Activated gamma-delta T cell treated with anti-CD3 and anti-CD28 coated beads, Interleukin-2, amount 50 U/mL, for 16 hours (primary cell): ENCODE data around the gene RPL22.

Experiments used
- DNase-seq: peaks from one replicate; pipeline ENCODE4 v3.0.0-alpha.2; 2020; ENCODE audit warnings: low read depth

The RPL22 gene

GRCh38 chr1:6172549-6172948 lies 26.8 kb downstream of the RPL22 start:
- DNase-seq = no peak

- no peak for DNase-seq
Observed at GRCh38 chr1:6171548-6172124, 27.8 kb downstream of the RPL22 start.

- no peak for DNase-seq
Observed at GRCh38 chr1:6170742-6171201, 28.6 kb downstream of the RPL22 start.

- DNase-seq = no peak
Observed at GRCh38 chr1:6170116-6170741, 29.2 kb downstream of the RPL22 start.

- DNase-seq = no peak
Observed at GRCh38 chr1:6168947-6169586, 30.3 kb downstream of the RPL22 start.

- DNase-seq = no peak
Observed at GRCh38 chr1:6167391-6168303, 31.7 kb downstream of the RPL22 start.

GRCh38 chr1:6166655-6167390 lies 32.6 kb downstream of the RPL22 start:
- DNase-seq = no peak

GRCh38 chr1:6166221-6166620 lies 33.2 kb downstream of the RPL22 start:
- DNase-seq = no peak

GRCh38 chr1:6165441-6165985 lies 33.9 kb downstream of the RPL22 start:
- no peak for DNase-seq

- no peak for DNase-seq
Observed at GRCh38 chr1:6165027-6165426, 34.4 kb downstream of the RPL22 start.

- DNase-seq = no peak
Observed at GRCh38 chr1:6163973-6164617, 35.3 kb downstream of the RPL22 start.

GRCh38 chr1:6163191-6163972 lies 36.0 kb downstream of the RPL22 start:
- DNase-seq = no peak

GRCh38 chr1:6162773-6163172 lies 36.6 kb downstream of the RPL22 start:
- no peak for DNase-seq

GRCh38 chr1:6162341-6162740 lies 37.1 kb downstream of the RPL22 start:
- DNase-seq = no peak

- no peak for DNase-seq
Observed at GRCh38 chr1:6158181-6158580, 41.2 kb downstream of the RPL22 start.

GRCh38 chr1:6157528-6158174 lies 41.7 kb downstream of the RPL22 start:
- DNase-seq = no peak

- DNase-seq = no peak
Observed at GRCh38 chr1:6157132-6157527, 42.3 kb downstream of the RPL22 start.

GRCh38 chr1:6154525-6155319 lies 44.7 kb downstream of the RPL22 start:
- DNase-seq = no peak

- no peak for DNase-seq
Observed at GRCh38 chr1:6152882-6153281, 46.5 kb downstream of the RPL22 start.
